ENCODE measurements around the gene ADGRL3.

The ADGRL3 gene

GRCh38 chr4:62015043-62015739 is 815.1 kb downstream of the ADGRL3 start:
- Histone ChIP-seq H3K4me1 (ENCODE audit: insufficient read depth, low read length, severe bottlenecking) (no peaks in the 10 kb centered on the region), H3K9me2 (ENCODE audit: low read depth, low read length) (no peaks in the 10 kb centered on the region), H3K27me3 (ENCODE audit: insufficient read depth, low read length) (no peaks in the 10 kb centered on the region), H3K9me3 (ENCODE audit: low read length) (no peaks in the 10 kb centered on the region), H3K27ac (ENCODE audit: low read depth, low read length, poor library complexity, severe bottlenecking) (no peak overlapping the region), H3F3A (ENCODE audit: insufficient read depth, low read length) (no peaks in the 10 kb centered on the region), H3K36me3 (ENCODE audit: insufficient read depth, low read length) (no peaks in the 10 kb centered on the region), H3K4me3 (ENCODE audit: low read depth, low read length, poor library complexity, severe bottlenecking) (no peak overlapping the region), H3K79me2 (ENCODE audit: insufficient read depth, low read length) (no peaks in the 10 kb centered on the region), H4K20me1 (ENCODE audit: insufficient read depth, low read length) (no peaks in the 10 kb centered on the region), H3K9ac (ENCODE audit: low read length) (no peak overlapping the region), H2AFZ (ENCODE audit: low read length) (no peak overlapping the region), H3K4me2 (ENCODE audit: low read length) (no peak overlapping the region)
- TF ChIP-seq EZH2 (IDR thresholded peaks at IDR 0.05; ENCODE audit: borderline replicate concordance, low read length) (no peak), CTCF (IDR thresholded peaks at IDR 0.05; ENCODE audit: low read length) (no peak)

GRCh38 chr4:62018537-62018936 is 818.4 kb downstream of the ADGRL3 start:
- no peak overlapping the region for H3K27ac ChIP-seq (ENCODE audit: low read depth, low read length, poor library complexity, severe bottlenecking)
- H3K4me3 ChIP-seq (ENCODE audit: low read depth, low read length, poor library complexity, severe bottlenecking) = no peak overlapping the region
- H4K20me1 ChIP-seq (ENCODE audit: insufficient read depth, low read length) = no peaks in the 10 kb centered on the region
- no peaks in the 10 kb centered on the region for H3K9me2 ChIP-seq (ENCODE audit: low read depth, low read length)
- H3K79me2 ChIP-seq (ENCODE audit: insufficient read depth, low read length) = no peaks in the 10 kb centered on the region
- H3K4me1 ChIP-seq (ENCODE audit: insufficient read depth, low read length, severe bottlenecking) = no peaks in the 10 kb centered on the region
- H3K27me3 ChIP-seq (ENCODE audit: insufficient read depth, low read length) = no peaks in the 10 kb centered on the region
- no peak overlapping the region for H2AFZ ChIP-seq (ENCODE audit: low read length)
- H3F3A ChIP-seq (ENCODE audit: insufficient read depth, low read length) = no peaks in the 10 kb centered on the region
- no peak for TF ChIP-seq CTCF (IDR thresholded peaks at IDR 0.05; ENCODE audit: low read length)
- TF ChIP-seq EZH2 (IDR thresholded peaks at IDR 0.05; ENCODE audit: borderline replicate concordance, low read length) = no peak
- no peaks in the 10 kb centered on the region for H3K36me3 ChIP-seq (ENCODE audit: insufficient read depth, low read length)
- H3K9me3 ChIP-seq (ENCODE audit: low read length) = no peaks in the 10 kb centered on the region
- H3K4me2 ChIP-seq (ENCODE audit: low read length) = no peak overlapping the region
- no peak overlapping the region for H3K9ac ChIP-seq (ENCODE audit: low read length)

DNA sequence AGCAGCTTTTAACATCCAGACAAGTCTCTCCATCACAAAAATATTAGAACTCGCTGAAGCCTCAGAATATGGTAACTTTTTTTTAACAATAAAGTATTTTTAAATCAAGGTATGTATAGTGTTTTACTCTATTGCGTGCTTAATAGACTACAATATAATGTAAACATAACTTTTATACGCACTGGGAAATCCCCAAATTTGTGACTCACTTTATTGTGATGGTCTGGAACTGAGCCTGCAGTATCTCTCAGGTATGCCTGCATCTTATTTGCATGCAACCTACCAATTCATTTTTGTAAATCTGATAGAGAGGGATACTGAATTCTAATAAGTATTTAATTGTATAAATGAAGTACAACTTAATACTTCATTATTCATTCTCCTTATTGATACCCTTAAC is 823.5 kb downstream of the ADGRL3 start:
- Histone ChIP-seq H3K9ac (ENCODE audit: low read length) (no peak overlapping the region), H3K36me3 (ENCODE audit: insufficient read depth, low read length) (no peaks in the 10 kb centered on the region), H2AFZ (ENCODE audit: low read length) (no peak overlapping the region), H3K4me1 (ENCODE audit: insufficient read depth, low read length, severe bottlenecking) (no peaks in the 10 kb centered on the region), H3K9me3 (ENCODE audit: low read length) (no peaks in the 10 kb centered on the region), H3K4me2 (ENCODE audit: low read length) (no peak overlapping the region), H3K4me3 (ENCODE audit: low read depth, low read length, poor library complexity, severe bottlenecking) (no peak overlapping the region), H3K27me3 (ENCODE audit: insufficient read depth, low read length) (no peaks in the 10 kb centered on the region), H4K20me1 (ENCODE audit: insufficient read depth, low read length) (no peaks in the 10 kb centered on the region), H3K9me2 (ENCODE audit: low read depth, low read length) (no peaks in the 10 kb centered on the region), H3F3A (ENCODE audit: insufficient read depth, low read length) (no peaks in the 10 kb centered on the region), H3K79me2 (ENCODE audit: insufficient read depth, low read length) (no peaks in the 10 kb centered on the region), H3K27ac (ENCODE audit: low read depth, low read length, poor library complexity, severe bottlenecking) (no peak overlapping the region)
- TF ChIP-seq EZH2 (IDR thresholded peaks at IDR 0.05; ENCODE audit: borderline replicate concordance, low read length) (no peak), CTCF (IDR thresholded peaks at IDR 0.05; ENCODE audit: low read length) (no peak)

Data from OCI-LY1 (cell line).